ENCODE data around the gene STMP1.

Gene STMP1

GRCh38 chr7:135706038-135706742 is 43.9 kb downstream of the STMP1 start:
- Histone ChIP-seq H3K36me3 (replicated peaks) (no peaks in the 10 kb centered on the region), H3K4me3 (ENCODE audit: low read depth, low read length) (no peak overlapping the region), H3K27me3 (replicated peaks) (no peaks in the 10 kb centered on the region), H3K27ac (no peak overlapping the region)
- TF ChIP-seq CTCF (IDR thresholded peaks at IDR 0.05; ENCODE audit: low read depth, low read length, missing control alignments): no peak
- no peak for DNase-seq
- in situ Hi-C loops (cut with HindIII; ENCODE audit: low pct_ligation_motif_present, low sequenced_read_pairs): no loop called here

DNA sequence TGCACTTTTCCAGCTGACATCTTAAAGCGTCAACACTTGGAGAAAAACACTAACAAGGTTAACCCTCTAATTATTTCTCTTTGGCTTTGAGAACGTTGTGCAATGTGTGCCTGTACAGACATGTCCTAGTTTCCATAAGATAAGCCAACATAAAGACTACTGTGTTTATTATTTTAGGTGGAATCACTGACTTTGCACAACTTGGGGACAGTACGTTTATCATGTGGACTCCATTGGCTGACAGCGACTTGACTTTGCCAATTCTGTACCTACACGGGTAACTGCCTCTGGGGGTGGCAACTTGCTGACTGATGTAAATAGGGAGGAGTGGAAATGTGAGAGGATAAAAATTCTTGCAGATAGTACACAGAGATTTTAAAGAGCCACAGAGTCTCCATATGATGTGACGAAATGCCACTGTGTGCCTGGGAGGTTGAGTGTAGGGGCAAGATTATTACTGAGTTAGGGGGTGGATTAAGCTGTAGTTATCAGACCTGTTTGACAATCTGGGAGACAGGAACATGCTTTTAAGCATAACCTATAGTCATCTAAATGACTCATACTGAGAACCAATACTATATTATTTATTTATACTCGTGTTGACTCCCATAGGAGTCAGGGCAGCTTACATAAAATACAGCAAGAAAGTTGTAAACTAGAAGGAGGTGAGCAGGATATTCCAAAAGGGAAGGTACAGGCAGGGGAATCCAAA is 44.7 kb downstream of the STMP1 start:
- TF ChIP-seq CTCF (IDR thresholded peaks at IDR 0.05; ENCODE audit: low read depth, low read length, missing control alignments): no peak
- H3K36me3 ChIP-seq (replicated peaks): no peaks in the 10 kb centered on the region
- no peak overlapping the region for H3K4me3 ChIP-seq (ENCODE audit: low read depth, low read length)
- in situ Hi-C loops (cut with HindIII; ENCODE audit: low pct_ligation_motif_present, low sequenced_read_pairs): no loop called here
- no peak for DNase-seq
- no peak overlapping the region for H3K27ac ChIP-seq
- no peaks in the 10 kb centered on the region for H3K27me3 ChIP-seq (replicated peaks)

DNA sequence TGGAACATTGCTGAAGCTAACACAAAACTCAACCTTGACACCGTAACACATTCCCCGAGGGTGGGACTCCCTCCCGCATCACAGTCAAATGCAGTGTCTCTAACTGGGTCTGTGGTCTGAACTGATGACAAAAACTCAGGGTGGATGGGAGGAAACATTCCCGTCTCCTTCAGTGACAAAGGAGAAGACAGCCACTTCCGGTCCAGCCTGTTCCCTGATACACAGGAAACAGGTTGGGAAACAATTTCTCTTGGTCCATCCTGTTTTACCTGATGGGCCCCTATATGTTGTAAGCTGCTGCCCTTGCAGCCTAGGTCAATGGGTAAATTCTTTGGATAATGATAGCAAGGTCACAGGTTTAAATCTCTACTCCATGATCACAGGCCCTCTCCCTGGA is 45.3 kb downstream of the STMP1 start:
- no peak overlapping the region for H3K27ac ChIP-seq
- H3K27me3 ChIP-seq (replicated peaks): no peaks in the 10 kb centered on the region
- no peak overlapping the region for H3K4me3 ChIP-seq (ENCODE audit: low read depth, low read length)
- in situ Hi-C loops (cut with HindIII; ENCODE audit: low pct_ligation_motif_present, low sequenced_read_pairs): no loop called here
- TF ChIP-seq CTCF (IDR thresholded peaks at IDR 0.05; ENCODE audit: low read depth, low read length, missing control alignments): no peak
- no peak for DNase-seq
- no peaks in the 10 kb centered on the region for H3K36me3 ChIP-seq (replicated peaks)

DNA sequence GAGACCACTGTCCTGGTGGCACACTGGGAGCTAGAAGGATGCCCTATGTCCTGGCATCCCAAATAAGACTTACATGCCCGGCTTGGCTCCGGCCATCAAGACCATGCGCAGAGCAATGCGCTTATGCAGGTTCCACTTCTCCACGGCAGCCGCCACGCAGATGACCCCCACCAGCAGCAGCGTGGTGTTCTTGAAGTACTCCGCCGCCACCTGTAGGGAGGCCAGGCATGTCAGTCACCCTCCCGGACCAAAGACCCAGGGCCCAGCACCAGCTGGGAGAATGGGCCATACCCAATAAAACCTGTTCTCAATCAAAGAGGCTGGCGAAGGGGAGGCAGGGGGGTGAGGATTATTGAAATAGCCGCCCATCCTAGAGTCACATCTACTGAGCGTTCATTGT is 45.7 kb downstream of the STMP1 start:
- H3K27me3 ChIP-seq (replicated peaks): no peaks in the 10 kb centered on the region
- no peak for TF ChIP-seq CTCF (IDR thresholded peaks at IDR 0.05; ENCODE audit: low read depth, low read length, missing control alignments)
- DNase-seq: no peak
- H3K4me3 ChIP-seq (ENCODE audit: low read depth, low read length): no peak overlapping the region
- H3K27ac ChIP-seq: no peak overlapping the region
- in situ Hi-C loops (cut with HindIII; ENCODE audit: low pct_ligation_motif_present, low sequenced_read_pairs): no loop called here
- no peaks in the 10 kb centered on the region for H3K36me3 ChIP-seq (replicated peaks)

GRCh38 chr7:135709508-135709907 is 47.2 kb downstream of the STMP1 start:
- Histone ChIP-seq H3K4me3 (ENCODE audit: low read depth, low read length) (no peak overlapping the region), H3K27ac (no peak overlapping the region), H3K36me3 (replicated peaks) (no peaks in the 10 kb centered on the region), H3K27me3 (replicated peaks) (no peaks in the 10 kb centered on the region)
- no peak for DNase-seq
- in situ Hi-C loops (cut with HindIII; ENCODE audit: low pct_ligation_motif_present, low sequenced_read_pairs): no loop called here
- TF ChIP-seq CTCF (IDR thresholded peaks at IDR 0.05; ENCODE audit: low read depth, low read length, missing control alignments): no peak
